Liver (tissue), 3 donors: ENCODE results near the gene MAN1C1.

Experiments
- ATF3 ChIP-seq: IDR thresholded peaks from 2 replicates; pipeline ENCODE4 v1.6.1; 2016; ENCODE audit warnings: antibody characterized with exemption
- CTCF ChIP-seq: fragments of 150-350 bp; IDR thresholded peaks from 2 replicates; pipeline ENCODE4 v1.5.1; 2017; ENCODE audit warnings: improper control_type of control experiment, low read depth, low read length; ENCODE audit not compliant: missing input control
- GABPA ChIP-seq, 2 donors: IDR thresholded peaks in 1 of 2; conservative IDR thresholded peaks in 1 of 2; 2 replicates each; pipeline ENCODE4 v1.6.1; 2016; ENCODE audit warnings: antibody characterized with exemption in 2 of 2, mild to moderate bottlenecking in 1 of 2, moderate library complexity in 1 of 2
- JUND ChIP-seq, 2 donors: IDR thresholded peaks; 2 replicates each; pipeline ENCODE4 v1.6.1; 2016; ENCODE audit warnings: antibody characterized with exemption in 2 of 2
- MAX ChIP-seq: IDR thresholded peaks from 2 replicates; pipeline ENCODE4 v1.6.1; 2016; ENCODE audit warnings: antibody characterized with exemption
- RAD21 ChIP-seq, 2 donors: IDR thresholded peaks; 2 replicates each; pipeline ENCODE4 v1.6.1; 2016; ENCODE audit warnings: antibody characterized with exemption in 2 of 2, mild to moderate bottlenecking in 2 of 2
- REST ChIP-seq: IDR thresholded peaks from 2 replicates; pipeline ENCODE4 v1.6.1; 2016; ENCODE audit warnings: antibody characterized with exemption, mild to moderate bottlenecking
- SP1 ChIP-seq: IDR thresholded peaks from 2 replicates; pipeline ENCODE4 v1.6.1; 2018; ENCODE audit warnings: antibody characterized with exemption, mild to moderate bottlenecking
- TAF1 ChIP-seq: conservative IDR thresholded peaks from 2 replicates; pipeline ENCODE4 v1.6.1; 2016; ENCODE audit warnings: antibody characterized with exemption, mild to moderate bottlenecking
- ZBTB33 ChIP-seq: IDR thresholded peaks from 2 replicates; pipeline ENCODE4 v1.6.1; 2016; ENCODE audit warnings: antibody characterized with exemption
- donor health status: healthy.
- donor health status: healthy.

- no peak for TF ChIP-seq CTCF
- no peak for TF ChIP-seq GABPA (IDR thresholded peaks at IDR 0.05 in 1 of 2, conservative IDR thresholded peaks at IDR 0.05 in 1 of 2)
- TF ChIP-seq ZBTB33: no peak
- TF ChIP-seq JUND (IDR thresholded peaks at IDR 0.05): no peak
- TF ChIP-seq RAD21 (IDR thresholded peaks at IDR 0.05): no peak
- TF ChIP-seq MAX: no peak
- no peak for TF ChIP-seq TAF1
- TF ChIP-seq SP1: no peak
- no peak for TF ChIP-seq ATF3
- TF ChIP-seq REST: no peak
These were observed 56.9 kb downstream of the MAN1C1 start for GRCh38 chr1:25673456-25673855.
